AG20443 (cell line): ENCODE measurements around the gene PPIL3.

Experiments used
- DNase-seq: peaks from one replicate; pipeline ENCODE4 v3.0.0; 2012; ENCODE audit warnings: low spot score, mixed read lengths

The PPIL3 gene

DNA sequence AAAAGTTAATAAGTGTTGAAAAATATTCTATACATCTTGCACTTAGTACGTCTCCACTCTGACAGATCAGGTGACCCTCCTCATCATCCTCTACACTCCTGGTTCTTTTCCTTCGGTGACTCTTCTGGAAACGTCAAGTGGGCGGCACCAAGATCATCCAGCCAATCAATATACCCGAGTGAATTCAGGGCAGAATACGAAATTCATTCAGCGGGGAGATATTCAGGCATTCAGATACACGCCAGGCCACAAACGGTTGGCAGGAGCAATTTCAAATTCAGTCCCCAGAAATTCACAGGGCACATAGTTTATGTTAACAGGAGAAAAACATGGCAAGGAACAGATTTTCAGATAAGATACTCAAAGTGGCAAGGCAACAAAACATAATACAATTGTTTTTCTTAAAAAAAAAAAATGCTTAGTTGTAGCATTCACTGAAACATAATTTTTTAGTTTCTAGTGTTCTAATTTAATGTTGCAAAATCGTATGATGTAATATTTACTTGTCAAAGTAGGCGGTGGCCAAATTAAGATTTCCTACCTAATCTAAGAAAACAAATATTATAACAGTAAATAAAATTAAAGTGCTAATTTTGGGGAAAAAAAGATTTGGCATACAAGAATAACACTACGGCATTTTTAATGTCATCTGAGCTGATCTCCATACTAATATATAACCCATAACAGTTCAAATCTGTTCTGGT, 28.6 kb downstream of the PPIL3 start:
- DNase-seq, result peak; percentile 63

- DNase-seq, result no peak
These were observed 32.1 kb downstream of the PPIL3 start for GRCh38 chr2:200856806-200857205.

- no peak for DNase-seq
These were observed 36.3 kb downstream of the PPIL3 start for GRCh38 chr2:200852605-200853004.

DNA sequence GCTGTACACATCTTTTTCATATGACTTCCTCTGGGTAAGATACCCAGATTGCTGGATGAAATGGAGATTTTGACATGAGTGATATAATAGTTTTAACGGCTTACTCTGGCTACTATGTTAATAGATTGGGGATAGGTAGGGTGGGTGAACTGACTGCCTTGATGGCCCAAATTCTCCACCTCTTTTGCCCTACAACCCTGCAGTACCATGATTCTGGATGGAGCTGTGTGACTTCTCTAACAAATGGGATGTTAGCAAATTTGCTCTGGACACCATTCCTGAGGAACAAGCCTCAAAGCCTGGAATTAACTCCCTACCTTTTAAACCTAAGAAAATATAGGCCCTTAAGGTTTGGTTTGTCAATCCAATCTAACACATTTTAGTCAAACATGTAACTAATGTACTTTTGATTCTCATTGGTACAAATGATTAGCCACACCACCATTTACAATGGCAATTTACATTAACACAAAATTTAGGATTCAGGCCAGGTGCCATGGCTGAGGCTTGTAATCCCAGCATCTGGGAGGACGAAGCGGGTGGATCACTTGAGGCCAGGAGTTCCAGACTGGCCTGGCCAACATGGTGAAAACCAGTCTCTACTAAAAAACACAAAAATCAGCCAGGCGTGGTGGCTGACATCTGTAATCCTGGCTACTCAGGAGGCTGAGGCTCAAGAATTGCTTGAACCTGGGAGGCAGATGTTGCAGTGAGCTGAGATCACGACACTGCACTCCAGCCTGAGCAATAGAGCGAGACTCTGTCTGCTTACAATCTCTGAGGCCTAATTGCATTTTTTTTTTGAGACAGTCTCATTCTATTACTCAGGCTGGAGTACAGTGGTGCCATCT, 37.3 kb downstream of the PPIL3 start:
- DNase-seq, result no peak

DNA sequence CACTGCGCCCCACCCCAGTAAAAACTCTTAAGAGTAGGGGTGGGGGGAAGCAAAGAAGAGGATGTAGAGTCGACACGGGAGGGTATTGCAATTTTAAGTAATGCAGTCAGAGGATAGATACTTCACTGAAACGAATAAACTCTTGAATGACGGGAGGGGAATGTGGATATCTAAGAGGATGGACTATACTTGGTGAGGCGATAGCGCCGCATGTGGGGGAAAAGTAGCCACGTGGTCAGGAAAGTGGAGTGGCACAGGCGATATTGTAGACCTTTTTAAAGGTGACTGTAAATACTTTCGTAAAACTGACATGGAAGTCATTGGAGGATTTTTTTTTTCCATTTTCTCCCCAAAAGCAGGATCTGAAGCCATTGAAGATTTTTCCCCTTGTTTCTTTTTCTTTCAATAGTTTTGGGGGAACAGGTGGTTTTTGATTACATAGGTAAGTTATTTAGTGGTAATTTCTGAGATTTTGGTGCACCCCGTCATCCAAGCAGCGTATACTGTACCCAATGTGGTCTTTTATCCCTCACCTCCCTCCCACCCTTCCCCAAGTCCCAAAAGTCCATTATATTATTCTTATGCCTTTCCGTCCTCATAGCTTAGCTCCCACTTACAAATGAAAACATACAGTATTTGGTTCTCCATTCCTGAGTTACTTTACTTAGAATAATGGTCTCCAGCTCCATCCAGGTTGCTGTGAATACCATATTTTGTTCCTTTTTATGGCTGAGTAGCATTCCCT, 38.2 kb downstream of the PPIL3 start:
- DNase-seq, result no peak

GRCh38 chr2:200847939-200848338, 40.9 kb downstream of the PPIL3 start:
- no peak for DNase-seq

DNA sequence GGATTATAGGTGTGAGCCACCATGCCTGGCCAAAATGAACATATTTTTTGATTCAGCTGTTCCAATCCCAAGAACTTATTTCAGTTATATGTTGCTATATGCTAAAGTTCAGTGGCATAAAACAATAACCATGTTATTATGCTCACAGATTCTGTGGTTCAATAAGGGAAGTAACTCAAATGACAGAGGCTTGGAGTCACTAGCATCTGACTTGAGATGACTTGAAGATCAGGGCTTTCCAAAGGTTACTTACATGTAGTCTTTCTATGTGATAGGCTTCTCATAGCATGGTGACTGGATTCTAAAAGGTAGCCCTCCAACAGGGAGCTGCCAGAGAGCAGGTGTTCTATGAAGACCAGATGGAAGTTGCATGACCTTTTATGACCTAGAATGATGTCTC, 41.6 kb downstream of the PPIL3 start:
- no peak for DNase-seq

DNA sequence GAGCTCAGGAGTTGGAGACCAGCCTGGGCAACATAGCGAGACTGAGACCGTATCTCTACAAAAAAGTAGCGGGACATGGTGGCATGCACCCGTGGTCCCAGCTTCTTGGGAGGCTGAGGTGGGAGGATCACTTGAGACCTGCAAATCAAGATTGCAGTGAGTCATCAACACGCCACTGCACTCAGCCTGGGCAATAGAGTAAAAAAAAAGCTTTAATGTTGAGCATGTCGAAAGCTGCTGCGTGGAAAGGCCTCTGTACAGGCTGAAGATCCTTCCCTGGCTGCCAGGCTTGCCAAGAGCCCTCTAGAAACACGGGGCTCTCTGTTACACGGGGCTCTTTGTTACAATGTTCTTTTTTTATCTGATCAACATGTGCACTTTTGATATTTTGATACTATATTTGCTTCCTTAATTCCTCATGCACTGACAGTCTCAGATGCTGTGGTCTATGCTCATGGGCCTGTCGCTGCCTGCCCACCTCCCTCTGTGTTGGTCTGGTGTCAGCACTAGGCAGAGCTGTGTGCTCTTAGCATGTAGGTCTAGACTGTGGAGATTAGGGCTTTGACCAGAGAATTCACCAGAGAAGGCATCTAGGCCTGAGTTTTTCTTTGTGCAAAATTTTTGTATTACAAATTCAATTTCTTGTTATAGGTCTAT, 43.1 kb downstream of the PPIL3 start:
- no peak for DNase-seq

- DNase-seq, result no peak
These were observed 43.7 kb downstream of the PPIL3 start for GRCh38 chr2:200845194-200845593.

GRCh38 chr2:200843993-200844948, 44.6 kb downstream of the PPIL3 start:
- DNase-seq, result no peak

- no peak for DNase-seq
These were observed 49.4 kb downstream of the PPIL3 start for GRCh38 chr2:200839513-200839912.

- DNase-seq, result no peak
These were observed 54.2 kb downstream of the PPIL3 start for GRCh38 chr2:200834701-200835100.

DNA sequence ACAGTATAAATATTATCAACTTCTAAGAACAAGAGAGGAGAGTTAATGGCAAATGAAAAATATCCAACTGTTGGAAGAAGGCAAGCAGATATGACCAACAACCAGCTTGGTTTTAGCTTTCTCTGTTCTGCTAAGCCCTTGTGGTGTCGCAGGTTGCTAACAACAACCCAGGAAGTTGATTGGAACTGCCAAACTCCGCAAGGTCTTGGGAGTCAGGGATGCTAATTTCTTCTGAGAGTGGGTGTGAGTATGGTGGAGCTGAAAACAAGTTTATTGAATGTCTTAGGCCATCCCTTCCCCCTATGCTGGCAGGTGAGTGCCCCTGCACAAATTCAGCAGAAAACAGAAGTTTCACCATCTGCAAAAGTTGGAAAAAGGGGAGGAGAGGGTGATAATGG, 59.6 kb downstream of the PPIL3 start:
- DNase-seq, result no peak

DNA sequence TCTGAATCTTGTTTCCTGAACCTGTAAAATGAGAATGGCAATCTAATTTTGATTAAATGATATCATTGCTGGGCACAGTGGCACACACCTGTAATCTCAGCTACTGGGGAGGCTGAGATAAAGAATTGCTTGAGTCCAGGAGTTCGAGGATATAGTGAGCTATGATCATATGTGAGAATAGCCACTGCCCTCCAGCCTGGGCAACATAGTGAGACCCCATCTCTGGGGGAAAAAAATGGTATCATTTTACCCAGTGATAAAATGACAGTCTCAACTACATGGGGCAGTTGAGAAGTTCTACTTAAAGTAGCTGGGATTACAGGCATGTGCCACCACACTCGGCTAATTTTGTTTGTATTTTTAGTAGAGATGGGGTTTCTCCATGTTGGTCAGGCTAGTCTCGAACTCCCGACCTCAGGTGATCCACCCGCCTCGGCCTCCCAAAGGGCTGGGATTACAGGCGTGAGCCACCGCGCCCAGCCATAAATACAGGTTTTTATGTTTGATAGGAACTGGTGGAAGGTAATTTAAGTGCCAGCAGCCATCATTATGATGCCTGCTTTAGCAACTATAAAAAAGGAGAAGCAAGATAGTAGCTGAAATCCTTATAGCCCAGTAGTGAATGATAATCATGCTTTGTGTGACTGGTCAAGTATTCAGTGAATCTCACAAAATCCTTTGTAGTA, 60.2 kb downstream of the PPIL3 start:
- DNase-seq, result no peak

DNA sequence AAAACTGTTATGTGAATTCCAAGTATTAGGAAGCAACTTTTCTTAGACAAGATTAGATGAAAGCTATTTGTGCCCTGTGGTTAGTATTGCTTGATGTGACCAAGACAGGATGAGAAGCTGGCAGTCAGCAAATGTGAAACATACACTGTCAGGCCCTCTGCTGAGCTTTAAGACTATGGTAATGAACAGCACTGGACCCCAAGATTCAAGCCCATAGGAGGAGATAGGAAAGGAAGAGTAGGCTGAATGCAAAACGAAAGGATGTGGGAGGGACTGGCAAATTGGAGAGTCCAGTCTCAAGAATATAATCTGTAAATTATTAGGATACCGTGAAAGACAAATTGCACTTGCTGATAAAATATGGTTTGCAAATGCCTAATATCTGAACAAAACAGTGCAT, 60.8 kb downstream of the PPIL3 start:
- DNase-seq, result no peak

- DNase-seq, result no peak
These were observed 67.1 kb downstream of the PPIL3 start for GRCh38 chr2:200821686-200822245.
